ENCODE data around the gene WDR45B. TPM values are rescaled to one million over a fixed set of nuclear protein-coding genes. Genes with fewer than 3 reads are reported as not detected.

Gene WDR45B
- total and polyA plus RNA-seq, 7 donors = 51.7 to 70.1 (median 66.8) TPM

GRCh38 chr17:82566129-82566960, 81.9 kb downstream of the WDR45B start:
- no peak overlapping the region for H3K4me3 ChIP-seq
- peak overlapping the region in 1 of 4 donors; percentile 37 for H3K27ac ChIP-seq
- peaks cover 9 to 62% (median 22%) of the 10 kb centered on the region in 4 donors for H3K36me3 ChIP-seq
- intact Hi-C loops (cut with DNase I) = no loop called here
- 32 to 70% methylated on average over 18 of the region's 18 CpGs for whole genome bisulfite sequencing, 2 donors
- no peaks in the 10 kb centered on the region for H3K9me3 ChIP-seq
- H3K27me3 ChIP-seq = no peaks in the 10 kb centered on the region
- peaks cover 0 to 36% (median 30%) of the 10 kb centered on the region in 4 donors for H3K4me1 ChIP-seq
- no peak for TF ChIP-seq EP300 (IDR thresholded peaks at IDR 0.05)
- DNase-seq = no peak

- Histone ChIP-seq H3K36me3 (peaks cover 7 to 54% (median 19%) of the 10 kb centered on the region in 4 donors), H3K4me1 (peaks cover 0 to 44% (median 36%) of the 10 kb centered on the region in 4 donors), H3K4me3 (no peak overlapping the region), H3K9me3 (no peaks in the 10 kb centered on the region), H3K27ac (peak overlapping the region in 1 of 4 donors; percentile 37), H3K27me3 (no peaks in the 10 kb centered on the region)
- TF ChIP-seq CTCF (IDR thresholded peaks at IDR 0.05) (no peak), EP300 (IDR thresholded peaks at IDR 0.05) (no peak), POLR2A (IDR thresholded peaks at IDR 0.05) (no peak), POLR2AphosphoS5 (IDR thresholded peaks at IDR 0.05) (no peak)
- intact Hi-C loops (cut with DNase I) = no loop called here
- no peak for DNase-seq
- WGBS, 2 donors = 42 to 75% methylated on average over 1 of the region's 1 CpG
These were observed 82.7 kb downstream of the WDR45B start for GRCh38 chr17:82565551-82565950.

Small RNA genes lying within 50 kb of the gene (small RNA-seq; reads per million reads assigned to genes)
- gene MIR4525 = 0 reads per million in 3 donors

Other genes with a start within 250 kb of the WDR45B start
- 10 to 100 TPM; 15.8 to 42.9 (median 24.0) TPM for gene HEXD, start 230.1 kb downstream of the WDR45B start, total RNA-seq
- 10 to 100 TPM in 2 of 3 donors, 1 to 10 TPM in 1; 9.5 to 46.2 (median 16.2) TPM for gene HEXD, start 230.1 kb downstream of the WDR45B start, polyA plus RNA-seq
- 10 to 100 TPM; 14.1 to 28.2 (median 22.1) TPM for gene OGFOD3, start 229.9 kb downstream of the WDR45B start, total RNA-seq
- gene OGFOD3, start 229.9 kb downstream of the WDR45B start, polyA plus RNA-seq = 10 to 100 TPM in 1 of 3 donors, 1 to 10 TPM in 2; 6.0 to 23.4 (median 6.9) TPM
- gene CYBC1, start 197.7 kb downstream of the WDR45B start, total RNA-seq = 10 to 100 TPM; 22.8 to 76.6 (median 46.7) TPM
- 100 to 1,000 TPM in 1 of 3 donors, 10 to 100 TPM in 2; 25.8 to 116 (median 32.1) TPM for gene CYBC1, start 197.7 kb downstream of the WDR45B start, polyA plus RNA-seq
- 10 to 100 TPM; 34.6 to 50.4 (median 43.8) TPM for gene NARF, start 189.7 kb downstream of the WDR45B start, total RNA-seq
- gene NARF, start 189.7 kb downstream of the WDR45B start, polyA plus RNA-seq = 10 to 100 TPM; 29.4 to 65.8 (median 38.6) TPM
- gene FOXK2, start 128.7 kb downstream of the WDR45B start, total RNA-seq = 10 to 100 TPM; 29.3 to 56.8 (median 40.5) TPM
- gene FOXK2, start 128.7 kb downstream of the WDR45B start, polyA plus RNA-seq = 10 to 100 TPM; 10.2 to 26.2 (median 11.6) TPM
- gene RAB40B, start 50.3 kb upstream of the WDR45B start, total RNA-seq = 10 to 100 TPM; 11.7 to 32.7 (median 21.6) TPM
- gene RAB40B, start 50.3 kb upstream of the WDR45B start, polyA plus RNA-seq = 10 to 100 TPM; 14.0 to 26.4 (median 24.0) TPM
- 10 to 100 TPM in 3 of 4 donors, 1 to 10 TPM in 1; 8.1 to 18.0 (median 13.1) TPM for gene FN3KRP, start 68.3 kb upstream of the WDR45B start, total RNA-seq
- gene FN3KRP, start 68.3 kb upstream of the WDR45B start, polyA plus RNA-seq = 10 to 100 TPM; 27.0 to 36.1 (median 33.5) TPM
- gene FN3K, start 87.2 kb upstream of the WDR45B start, total RNA-seq = 10 to 100 TPM in 1 of 4 donors, 1 to 10 TPM in 3; 2.8 to 11.9 (median 6.6) TPM
- 10 to 100 TPM; 13.2 to 22.2 (median 20.5) TPM for gene FN3K, start 87.2 kb upstream of the WDR45B start, polyA plus RNA-seq
- 10 to 100 TPM; 25.3 to 69.0 (median 34.4) TPM for gene TBCD, start 103.6 kb upstream of the WDR45B start, total RNA-seq
- gene TBCD, start 103.6 kb upstream of the WDR45B start, polyA plus RNA-seq = 10 to 100 TPM; 11.1 to 77.4 (median 19.2) TPM
- gene ZNF750, start 191.6 kb upstream of the WDR45B start, total RNA-seq = not detected
- gene ZNF750, start 191.6 kb upstream of the WDR45B start, polyA plus RNA-seq = under 1 TPM in 1 of 3 donors, not detected in 2; 0.01 TPM

All from sigmoid colon (tissue), 7 donors.